SIG-M5 treated with dmso at 0.1 percent for 504 hours (cell line): Measurements from ENCODE around the gene PLEKHG1.
A peak's percentile ranks its signal among the peaks of the same experiment; 100 is the strongest.

Experiments used
- DNase-seq: peaks from one replicate; lab custom pipeline; 2025; ENCODE audit not compliant: unreplicated experiment; lab: John Stamatoyannopoulos, UW

PLEKHG1 gene

DNA sequence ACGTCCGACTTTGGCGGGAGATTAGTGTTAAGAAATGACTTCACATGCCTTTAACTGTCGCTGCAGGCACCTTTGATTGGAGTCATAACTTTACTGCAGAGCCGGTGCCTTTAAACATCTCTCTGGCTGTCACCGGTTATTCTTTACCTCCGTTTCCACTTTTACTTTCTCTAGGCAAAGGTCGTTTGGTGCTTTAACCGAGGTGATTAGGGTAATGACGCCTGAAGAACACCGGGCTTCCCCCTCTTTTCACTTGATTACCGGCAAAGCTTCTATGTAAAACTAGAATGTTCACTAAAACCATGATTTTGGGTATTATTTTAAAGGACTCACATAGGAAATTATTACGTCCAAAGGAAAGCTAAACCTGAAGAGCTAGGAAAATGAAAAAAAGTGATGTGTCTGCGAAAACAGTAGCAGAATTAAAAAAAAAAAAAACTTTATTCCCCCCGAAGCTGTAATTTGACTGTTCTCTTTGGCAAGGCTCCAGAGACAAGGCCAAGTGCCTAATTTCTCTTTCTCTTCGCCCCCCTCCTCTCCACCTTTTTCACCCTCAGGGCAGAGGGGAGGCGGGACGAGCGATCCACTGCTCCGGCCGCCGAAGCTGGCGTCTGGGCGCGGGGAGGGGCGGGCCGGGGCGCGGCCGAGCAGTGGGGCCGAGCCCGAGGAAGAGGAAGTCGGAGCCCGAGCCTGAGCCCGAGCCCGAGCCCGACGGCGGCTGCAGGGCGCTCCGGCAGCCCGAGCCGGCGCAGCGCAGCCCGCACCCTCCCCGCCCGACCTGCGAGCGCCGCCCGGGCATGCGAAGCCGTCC, at the start of gene PLEKHG1:
PLEKHG1 (plus strand) TSS at position 687 of the 811 bp plus-strand sequence. CDS start 133,797 bp downstream, outside the sequence.
- peak; percentile 38 for DNase-seq

DNA sequence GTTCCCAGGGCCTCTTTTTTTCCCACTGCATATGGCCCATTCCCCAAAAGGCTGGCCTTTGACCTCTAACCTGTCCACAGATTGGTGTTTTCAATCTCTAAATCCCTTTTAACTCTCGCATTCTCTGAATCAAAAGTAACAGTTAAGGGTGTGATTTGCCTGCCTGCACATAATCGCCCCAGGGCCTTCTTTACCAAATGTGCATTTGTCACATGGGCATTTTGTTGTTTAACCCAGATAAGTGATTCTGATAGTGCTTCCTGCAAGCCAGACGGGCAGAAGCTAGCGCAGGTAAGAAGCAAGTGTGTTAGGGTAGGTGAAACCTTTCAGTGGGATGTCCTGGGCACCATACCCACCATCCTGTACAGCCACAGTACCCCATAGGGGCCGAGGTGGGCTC, 49.4 kb upstream of the PLEKHG1 start:
- no peak for DNase-seq

DNA sequence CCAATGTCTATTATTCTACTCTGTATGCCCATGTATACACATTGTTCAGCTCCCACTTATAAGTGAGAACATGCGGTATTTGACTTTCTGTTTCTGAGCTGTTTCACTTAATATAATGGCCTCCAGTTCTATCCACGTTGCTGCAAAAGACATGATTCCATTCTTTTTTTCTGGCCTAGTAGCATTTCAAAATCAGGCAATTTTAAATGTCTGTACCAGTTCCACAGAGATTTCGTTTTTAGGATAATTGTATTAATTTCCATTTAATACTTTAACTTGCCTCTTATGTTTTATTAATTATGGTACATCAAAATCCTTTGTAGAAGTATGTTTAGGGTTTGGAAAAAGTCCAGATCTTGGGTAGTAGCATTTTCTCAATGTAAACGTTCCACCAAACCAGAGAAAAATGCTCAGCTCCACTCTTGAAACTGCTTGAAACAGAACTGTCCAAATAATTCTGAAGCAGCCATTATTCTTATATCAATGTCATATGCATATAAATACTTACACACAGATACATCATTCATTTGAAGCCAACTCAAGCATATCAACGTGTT, 42.6 kb upstream of the PLEKHG1 start:
- DNase-seq, result no peak

DNA sequence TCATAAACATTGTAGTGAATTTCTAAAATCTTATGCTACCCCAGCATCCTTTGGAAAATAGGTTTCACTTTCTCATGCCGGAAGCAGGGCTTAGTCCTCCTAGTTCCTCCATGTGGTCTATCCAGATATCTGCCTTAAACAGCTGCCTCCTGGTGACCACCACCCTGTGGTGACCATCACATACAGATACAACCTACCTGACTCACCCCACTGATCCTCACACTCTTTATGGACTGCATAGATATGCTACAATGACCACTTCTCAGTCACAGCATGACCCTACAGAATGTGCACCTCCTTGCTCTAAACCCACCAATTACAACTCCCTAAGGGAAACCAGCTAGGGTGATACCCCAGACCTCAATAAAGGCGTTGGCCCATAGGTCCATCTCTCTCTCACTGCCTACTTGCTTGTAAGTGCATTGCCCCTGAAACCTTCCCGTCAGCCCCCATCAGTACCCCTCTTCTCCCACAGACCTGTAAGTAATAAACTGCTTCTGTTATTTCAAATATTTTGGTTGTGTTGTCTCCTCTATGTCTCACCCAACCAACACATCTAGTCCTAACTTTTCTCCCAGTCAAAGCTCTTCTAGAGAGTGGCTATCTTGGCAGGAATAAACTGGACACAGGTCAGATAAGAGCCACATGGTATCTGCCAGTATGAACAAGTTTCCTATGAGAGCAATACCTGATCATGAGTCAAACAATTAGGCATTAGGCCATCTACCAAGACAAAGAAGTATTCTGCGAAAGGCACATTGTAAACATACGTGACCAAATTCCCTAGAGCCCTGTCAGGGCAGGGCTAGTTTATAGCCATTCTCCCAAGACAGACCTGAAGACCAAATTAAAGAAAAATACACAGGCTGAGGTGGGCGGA, 39.4 kb upstream of the PLEKHG1 start:
- no peak for DNase-seq

DNA sequence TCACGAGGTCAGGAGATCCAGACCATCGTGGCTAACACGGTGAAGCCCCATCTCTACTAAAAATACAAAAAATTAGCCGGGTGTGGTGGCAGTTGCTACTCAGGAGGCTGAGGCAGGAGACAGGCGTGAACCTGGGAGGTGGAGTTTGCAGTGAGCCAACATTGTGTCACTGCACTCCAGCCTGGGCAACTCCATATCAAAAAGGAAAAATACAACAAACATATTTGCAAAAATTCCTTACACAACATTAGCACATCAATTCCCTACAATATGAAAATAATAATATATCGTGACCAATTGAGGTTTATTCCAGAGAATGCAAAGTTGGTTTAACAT, 38.8 kb upstream of the PLEKHG1 start:
- no peak for DNase-seq

DNA sequence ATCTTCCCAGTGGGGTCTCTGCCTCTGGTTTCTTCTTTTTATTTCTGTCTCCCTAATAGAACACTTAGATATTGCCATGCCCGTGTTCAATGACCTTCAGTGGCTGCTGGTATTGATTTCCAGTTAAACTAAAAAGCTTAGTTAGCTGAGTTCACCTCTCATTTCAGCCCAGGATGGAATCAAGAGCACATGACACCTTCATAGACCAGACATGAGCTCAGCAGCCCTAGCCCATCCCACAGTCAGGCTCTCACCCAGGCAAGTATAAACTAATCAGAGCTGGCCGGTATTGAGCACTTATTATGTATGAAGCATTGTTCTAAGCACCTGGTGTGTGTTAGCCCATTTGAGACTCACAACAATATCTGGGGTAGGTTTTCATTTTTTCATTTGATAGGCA, 33.7 kb upstream of the PLEKHG1 start:
- no peak for DNase-seq

DNA sequence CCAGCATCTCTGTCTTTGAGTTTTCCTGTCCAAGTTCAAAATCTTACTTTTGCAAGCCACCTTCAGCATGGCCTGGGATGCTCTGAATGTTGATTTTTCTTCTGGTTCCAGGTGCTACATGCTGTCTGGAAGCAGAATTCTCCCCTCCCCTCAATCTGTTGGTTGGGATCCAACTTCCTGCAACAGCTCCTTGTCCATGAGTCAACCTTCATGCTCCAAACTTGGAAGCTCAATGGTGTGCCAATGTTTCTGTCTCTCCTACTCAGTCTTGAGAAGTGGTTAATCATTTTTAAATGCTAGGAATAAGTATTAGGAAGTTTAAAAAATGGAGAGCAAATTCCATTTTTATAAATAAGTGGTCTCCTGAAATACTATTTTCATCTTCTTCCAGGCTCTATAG, 33.2 kb upstream of the PLEKHG1 start:
- no peak for DNase-seq

DNA sequence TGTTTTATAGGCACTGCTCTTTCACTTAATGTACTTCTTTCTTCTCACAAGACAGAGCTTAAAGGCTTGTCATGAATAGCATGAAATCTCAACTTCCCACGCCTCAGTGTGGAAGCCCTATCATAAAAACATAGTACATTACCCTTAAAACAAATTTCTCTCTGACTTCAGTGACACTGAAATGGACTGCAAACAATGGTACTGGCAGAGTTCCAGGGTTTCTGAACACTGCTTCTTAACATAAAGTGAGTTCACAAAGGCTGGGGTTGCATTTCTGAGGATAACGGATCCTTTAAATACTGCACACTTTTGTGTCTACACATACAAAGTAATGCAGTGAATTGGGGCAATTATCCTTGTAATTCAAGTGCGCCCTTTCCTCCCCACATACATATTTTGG, 32.3 kb upstream of the PLEKHG1 start:
- DNase-seq, result no peak

DNA sequence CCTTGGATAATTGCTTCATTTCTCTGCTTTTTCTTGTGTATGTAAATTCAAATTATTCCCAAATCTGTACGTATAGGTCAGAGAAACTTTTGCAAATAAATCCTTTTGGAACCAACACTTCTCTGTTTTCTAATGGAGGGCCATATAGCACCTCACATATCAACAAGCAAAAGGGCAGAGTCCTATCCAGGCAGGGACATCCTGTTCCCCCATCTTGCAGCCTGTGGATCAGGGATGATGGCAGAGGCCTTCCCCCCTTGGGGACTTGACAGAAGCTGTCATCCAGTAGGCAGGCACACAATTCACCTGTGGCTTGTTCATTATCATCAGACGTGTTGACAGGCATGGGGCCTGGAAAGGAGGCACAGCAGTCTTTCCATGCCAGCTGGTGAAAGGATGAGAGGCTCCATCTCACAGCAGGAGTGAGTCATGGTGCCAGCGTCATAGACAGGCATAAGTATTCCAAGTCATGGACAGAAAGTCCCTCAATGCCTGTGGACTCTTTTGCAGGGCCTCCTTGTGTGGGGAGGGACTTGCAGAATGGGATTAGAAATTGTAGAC, 31.8 kb upstream of the PLEKHG1 start:
- no peak for DNase-seq

DNA sequence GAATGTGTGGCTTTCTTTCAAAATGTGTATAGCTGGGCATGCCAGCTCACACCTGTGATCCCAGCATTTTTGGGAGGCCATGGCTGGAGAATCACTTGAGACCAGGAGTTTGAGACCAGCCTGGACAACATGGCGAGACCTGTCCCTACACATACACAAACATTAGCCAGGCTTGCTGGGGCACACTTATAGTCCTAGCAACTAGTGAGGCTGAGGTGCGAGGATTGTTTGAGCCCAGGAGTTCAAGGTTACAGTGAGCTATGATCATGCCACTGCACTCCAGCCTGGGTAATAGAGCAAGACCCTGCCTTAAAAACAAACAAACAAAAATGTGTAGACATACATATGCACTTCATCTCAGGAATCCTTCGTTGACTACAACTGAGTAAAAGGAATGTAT, 31.1 kb upstream of the PLEKHG1 start:
- no peak for DNase-seq

DNA sequence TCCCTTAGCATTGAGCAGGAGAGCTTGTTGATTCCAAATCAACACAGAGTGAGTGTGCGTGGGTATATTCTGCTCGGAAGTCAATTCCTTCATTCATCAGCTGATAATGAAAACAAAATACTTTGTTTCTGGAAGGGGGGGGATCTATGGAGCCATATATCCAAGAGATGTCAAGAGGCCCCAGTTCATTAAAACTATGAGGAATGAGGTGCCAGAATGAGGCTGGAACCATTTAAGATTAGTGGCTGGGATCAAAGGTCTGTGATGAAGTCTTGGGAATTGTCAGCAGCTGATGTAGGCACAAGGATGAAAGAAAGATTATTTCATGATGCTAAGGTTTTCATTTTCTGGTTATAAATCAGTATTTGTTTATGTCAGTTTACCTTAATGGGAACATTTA, 30.5 kb upstream of the PLEKHG1 start:
- no peak for DNase-seq

DNA sequence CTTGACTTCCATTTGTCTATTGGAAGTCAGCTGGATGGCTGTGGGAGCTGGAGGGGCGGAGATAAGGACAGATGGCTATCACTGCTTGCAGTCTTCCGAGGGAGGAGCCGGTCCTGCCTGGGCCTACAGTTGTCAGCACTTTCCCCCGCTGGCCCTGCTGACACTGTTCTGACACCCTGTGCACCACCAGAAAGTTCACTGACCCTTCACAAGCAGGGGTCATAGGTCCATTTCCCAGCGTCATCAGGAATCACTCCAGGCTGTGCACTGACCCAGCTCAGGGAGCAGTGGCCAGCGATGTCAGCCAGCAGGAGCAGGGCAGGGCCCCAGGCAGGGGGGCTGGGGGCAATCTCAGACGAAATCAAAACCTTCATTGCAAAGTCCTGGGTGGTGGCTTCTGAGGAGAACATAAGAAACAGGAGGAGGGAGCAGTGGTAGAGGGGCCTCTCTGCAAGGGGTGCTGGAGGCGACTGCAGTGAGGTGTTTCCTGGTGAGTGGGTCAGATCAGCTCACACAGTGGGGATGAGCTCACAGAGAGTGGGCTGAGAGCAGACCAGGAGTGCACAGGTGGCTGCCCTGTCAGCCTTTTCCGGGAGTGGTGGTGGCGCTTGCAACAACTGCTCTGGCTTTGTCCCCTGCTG, 26.5 kb upstream of the PLEKHG1 start:
- no peak for DNase-seq

DNA sequence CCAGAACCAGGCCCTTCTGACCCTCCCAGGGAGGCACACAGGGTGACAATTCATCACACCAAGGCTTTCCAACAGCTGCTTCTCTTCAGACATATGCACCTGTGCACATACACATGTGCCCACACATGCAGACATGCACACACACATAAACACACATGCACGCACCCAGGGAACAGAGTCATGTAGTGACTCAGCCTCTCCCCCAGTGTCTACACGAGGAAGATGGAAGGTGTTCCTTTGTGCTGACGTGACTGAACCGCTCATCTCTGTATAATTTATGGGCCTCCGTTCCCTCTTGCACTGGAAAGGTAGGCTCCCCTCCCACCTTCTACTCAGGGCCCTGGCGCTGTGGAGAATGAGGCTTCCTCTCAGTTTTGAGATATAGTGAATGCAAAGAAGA, 23.8 kb upstream of the PLEKHG1 start:
- no peak for DNase-seq

DNA sequence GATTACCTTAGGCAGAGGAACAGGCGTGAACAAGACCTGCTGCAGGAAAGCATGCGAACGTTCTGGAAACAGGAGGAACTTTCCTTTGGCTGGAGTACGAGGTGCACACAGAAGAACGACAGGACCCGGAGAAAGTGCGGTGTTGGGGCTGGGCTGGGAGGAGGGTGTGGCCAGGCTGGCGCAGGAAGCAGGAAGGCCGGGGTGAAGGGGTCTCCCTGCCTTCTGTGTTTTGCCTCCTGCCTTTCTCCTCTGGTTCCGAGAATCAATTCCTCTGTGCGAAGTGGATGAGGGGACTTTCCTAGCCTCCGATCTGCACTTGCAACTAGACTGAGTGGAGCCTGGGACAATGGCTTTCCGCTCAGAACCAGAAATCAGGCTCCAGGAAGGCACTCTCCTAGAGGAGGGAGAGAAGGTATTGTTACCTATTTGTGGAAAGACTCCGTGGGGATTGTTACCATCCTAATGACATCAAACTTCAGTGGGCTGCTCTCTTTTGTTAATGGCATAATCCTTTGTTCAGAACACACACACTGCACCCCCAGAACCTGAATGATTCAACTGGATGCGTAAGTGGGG, 22.9 kb upstream of the PLEKHG1 start:
- DNase-seq, result no peak

DNA sequence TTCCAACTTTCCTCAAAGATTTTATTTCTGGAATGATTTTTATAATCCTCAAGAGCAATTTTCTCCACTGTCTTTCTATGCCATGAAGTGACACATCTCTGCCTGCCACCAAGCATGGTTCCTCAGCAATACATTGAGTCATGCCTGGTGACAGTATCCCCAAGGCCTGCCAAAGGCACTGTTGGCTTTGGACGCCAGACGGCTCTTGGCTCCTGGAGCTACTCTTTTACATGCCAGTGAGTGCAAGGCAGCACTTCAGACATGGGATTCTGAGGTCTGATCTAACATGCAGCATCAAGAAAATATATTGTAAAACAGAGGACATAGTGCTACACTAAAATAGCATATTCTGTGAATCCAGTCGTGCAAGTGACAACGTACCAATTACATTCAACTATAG, 20.1 kb upstream of the PLEKHG1 start:
- DNase-seq, result no peak

DNA sequence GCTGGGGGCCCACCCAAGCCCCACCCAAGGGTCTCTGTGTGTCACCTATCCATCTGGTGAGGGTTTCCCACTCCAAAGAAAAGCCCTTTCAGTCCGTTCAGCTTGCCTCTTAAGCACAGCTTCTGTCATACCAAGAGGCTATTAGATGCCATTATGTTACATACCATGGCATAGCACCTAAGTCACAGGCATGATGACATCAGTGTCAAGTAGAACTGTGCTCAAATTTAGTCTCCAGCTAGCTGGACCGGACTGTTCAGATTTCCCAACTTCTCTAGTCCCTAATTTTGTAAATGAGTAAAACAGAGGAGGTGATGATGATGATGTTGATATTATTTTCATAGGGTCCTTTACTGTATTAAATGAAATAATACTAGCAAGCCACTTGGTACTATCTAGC, 19.2 kb upstream of the PLEKHG1 start:
- no peak for DNase-seq

DNA sequence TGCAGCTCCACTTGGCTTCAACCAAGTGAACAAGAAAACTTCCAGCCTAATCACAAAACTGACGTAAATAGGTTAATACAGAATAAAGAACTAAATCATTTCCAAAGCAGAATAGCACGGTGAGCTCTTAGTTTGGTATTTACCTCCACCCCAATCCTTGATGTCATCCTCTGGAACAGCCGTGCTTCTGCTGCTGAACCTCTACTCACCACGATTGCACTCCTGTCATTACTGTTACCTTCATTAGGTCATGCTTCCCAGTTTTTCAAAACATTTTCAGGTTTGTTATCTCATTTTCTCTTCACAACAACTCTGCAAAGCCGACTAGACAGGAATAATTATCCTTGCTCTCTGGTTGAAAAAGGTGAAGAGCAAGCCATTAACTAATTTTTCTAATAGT, 15.6 kb upstream of the PLEKHG1 start:
- DNase-seq, result no peak

DNA sequence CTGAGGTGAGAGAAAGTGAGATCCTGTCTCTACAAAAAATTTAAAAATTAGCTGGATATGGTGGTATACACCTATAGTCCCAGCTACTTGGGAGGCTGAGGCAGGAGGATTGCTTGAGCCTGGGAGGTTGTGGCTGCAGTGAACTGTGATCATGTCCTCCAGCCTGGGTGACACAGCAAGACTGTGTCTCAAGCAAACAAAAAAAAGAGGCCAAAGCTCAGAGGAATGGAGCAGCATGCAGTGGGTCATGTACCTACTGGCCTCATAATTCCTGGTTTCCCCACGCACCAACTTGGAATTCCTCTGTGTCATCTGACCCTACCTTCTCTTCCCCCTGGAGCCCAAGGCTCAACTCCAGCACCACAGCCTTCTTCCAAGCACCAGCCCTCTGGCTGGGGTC, 15.1 kb upstream of the PLEKHG1 start:
- no peak for DNase-seq

DNA sequence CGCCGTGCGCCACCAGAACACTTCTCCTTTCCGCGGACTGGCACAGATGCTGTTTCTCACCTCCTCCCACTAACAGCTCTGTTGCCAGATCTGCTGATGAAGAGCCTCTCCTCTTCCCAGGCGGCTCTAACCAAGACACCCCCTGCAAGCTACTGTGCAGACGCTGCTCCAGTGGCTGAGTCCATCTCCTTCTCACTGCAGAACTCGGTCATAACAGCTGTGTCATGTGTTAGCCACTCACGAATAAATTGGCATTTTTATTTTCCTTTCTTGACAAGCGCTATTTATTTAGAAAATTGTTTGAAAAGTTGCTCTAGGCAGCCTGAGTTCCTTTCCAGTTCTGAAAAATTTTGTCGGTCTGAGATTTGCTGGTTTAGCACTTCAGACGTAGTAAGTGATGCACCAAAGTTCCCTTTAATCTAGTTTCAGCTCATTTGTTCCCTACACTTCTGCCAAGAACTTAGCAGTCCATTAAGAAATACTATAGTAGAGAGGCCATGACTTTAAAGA, 12.8 kb upstream of the PLEKHG1 start:
- no peak for DNase-seq

DNA sequence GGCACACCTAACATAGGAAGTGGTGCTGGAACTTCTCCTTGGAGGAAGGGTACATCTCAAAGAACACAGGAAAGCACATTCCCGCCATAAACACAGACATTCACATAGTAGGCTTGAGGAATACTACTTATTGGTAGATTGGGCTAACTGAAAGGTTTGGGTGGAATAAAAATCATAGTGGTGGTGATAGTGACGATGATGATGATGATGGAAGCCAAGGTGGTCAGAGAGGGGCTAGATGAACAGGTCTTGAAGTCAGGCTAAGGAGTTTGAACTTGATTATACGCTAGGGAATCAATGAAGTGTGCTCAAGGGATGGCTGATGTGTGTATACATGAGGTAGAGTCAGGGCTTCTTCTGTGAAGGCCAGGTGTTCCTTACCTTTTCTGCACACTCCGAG, 12.0 kb upstream of the PLEKHG1 start:
- no peak for DNase-seq
